ENCODE measurements around the gene RPS2. TPM values are rescaled to one million over a fixed set of nuclear protein-coding genes. Genes with fewer than 3 reads are reported as not detected.
A peak's percentile ranks its signal among the peaks of the same experiment; 100 is the strongest.

RPS2 gene
- total RNA-seq, 1 experiment from 2014 or later: 4,395 TPM

- TF ChIP-seq HMGXB4 (CRISPR knock-in tag; IDR thresholded peaks at IDR 0.05) (peak; percentile 77), AR (CRISPR knock-in tag; IDR thresholded peaks at IDR 0.05) (peak; percentile 78; the same call in 1 of the 2 replicates), MXD4 (CRISPR knock-in tag; IDR thresholded peaks at IDR 0.05; ENCODE audit: borderline replicate concordance) (no peak), SP1 (CRISPR knock-in tag; conservative IDR thresholded peaks at IDR 0.05) (peak; percentile 73), ATF2 (CRISPR knock-in tag; IDR thresholded peaks at IDR 0.05; ENCODE audit: borderline replicate concordance, low read depth) (no peak), ZNF425 (CRISPR knock-in tag; conservative IDR thresholded peaks at IDR 0.05) (no peak; the same call in 1 of the 2 replicates), ZNF416 (CRISPR knock-in tag; IDR thresholded peaks at IDR 0.05) (0 out of 2 replicates have a peak, but pooled peaks have one; percentile 18), ATF6 (CRISPR knock-in tag; IDR thresholded peaks at IDR 0.05) (no peak), SMAD3 (CRISPR knock-in tag; IDR thresholded peaks at IDR 0.05; ENCODE audit: borderline replicate concordance) (peak; percentile 37; the same call in 1 of the 2 replicates), AFF4 (CRISPR knock-in tag; IDR thresholded peaks at IDR 0.05; ENCODE audit: borderline replicate concordance) (no peak), FOXP4 (CRISPR knock-in tag; IDR thresholded peaks at IDR 0.05) (peak; percentile 20; the same call in 1 of the 2 replicates), PRRX2 (CRISPR knock-in tag; IDR thresholded peaks at IDR 0.05) (peak; percentile 85; the same call in 1 of the 2 replicates), FOXJ3 (CRISPR knock-in tag; IDR thresholded peaks at IDR 0.05; ENCODE audit: borderline replicate concordance) (no peak), HMGA2 (CRISPR knock-in tag; IDR thresholded peaks at IDR 0.05) (no peak), E2F5 (CRISPR knock-in tag; IDR thresholded peaks at IDR 0.05) (peak; percentile 79; the same call in 1 of the 2 replicates), EMX1 (CRISPR knock-in tag; IDR thresholded peaks at IDR 0.05) (peak; percentile 33; the same call in 1 of the 2 replicates), SOX15 (CRISPR knock-in tag; IDR thresholded peaks at IDR 0.05) (no peak)
Measured at GRCh38 chr16:1964506-1965395, at the start of gene RPS2 (continued).
